ENCODE data around the gene ZNF358.
"Not testable (repeated sequence)": the region's sequence is repeated elsewhere in the genome, so short reads cannot be mapped to it uniquely, and the experiment has no call there.

ZNF358 gene

DNA sequence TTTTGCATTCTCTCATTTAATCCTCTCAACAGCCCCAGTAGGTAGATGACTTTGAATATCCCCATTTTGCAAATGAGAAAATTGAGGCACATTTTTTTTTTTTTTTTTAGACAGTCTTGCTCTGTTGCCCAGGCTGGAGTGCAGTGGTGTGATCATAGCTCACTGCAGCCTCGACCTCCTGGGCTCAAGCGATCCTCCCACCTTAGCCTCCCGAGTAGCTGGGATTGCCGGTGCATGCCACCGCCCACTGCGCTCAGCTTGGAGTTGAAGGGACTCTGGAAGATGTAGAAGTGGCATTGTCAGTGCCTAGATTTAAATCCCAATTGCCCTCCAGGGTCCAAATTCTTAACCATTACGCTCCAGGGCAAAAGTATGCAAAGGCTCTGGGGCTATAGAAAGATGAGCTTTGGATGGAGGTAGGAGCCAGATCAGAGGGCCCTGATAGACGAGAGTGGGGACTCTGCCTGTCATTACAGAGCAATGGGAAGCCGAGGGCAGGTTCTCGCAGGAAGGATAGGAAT lies 5.7 kb downstream of the ZNF358 start:
- DNase-seq = no peak

DNA sequence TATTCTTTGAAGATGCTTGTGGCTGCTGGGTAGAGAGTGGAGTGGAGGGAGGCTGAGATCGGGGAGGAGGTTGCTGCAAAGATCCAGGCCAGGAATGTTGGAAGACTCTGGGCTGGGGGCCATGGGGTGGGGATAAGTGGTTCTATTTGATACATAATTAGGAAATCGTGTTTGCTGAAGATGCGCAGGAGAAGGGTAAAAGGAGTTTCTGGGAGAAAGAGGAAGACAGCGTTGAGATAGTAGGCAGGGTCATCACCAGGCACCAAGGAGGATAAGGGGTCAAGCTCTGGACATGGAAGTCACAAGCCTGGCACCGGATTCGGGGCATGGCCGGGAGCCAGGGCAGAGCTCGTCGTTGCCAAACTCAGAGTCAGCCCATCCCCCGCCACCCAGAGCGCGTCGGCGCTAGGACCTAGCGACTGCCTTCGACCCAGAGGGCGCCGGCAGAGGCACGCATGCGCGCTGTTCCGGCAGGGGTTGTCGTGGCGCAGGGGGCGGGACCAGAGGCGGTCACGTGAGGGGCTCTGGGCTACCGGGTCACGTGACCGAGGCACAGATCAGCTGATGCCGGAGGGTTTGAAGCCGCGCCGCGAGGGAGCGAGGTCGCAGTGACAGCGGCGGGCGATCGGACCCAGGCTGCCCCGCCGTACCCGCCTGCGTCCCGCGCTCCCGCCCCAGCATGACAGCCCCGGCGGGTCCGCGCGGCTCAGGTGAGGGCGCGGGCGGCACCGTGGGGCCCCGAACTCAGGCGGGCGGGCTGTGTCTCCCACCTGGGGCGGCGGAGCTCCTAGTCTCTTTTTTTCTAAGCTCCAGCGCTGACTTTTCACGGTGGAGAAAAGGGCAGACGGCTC lies 6.4 kb downstream of the ZNF358 start, which contains the start of gene MCOLN1:
Gene MCOLN1 (plus strand): TSS at position 553 of the 851 bp plus-strand sequence. CDS start 127 bp downstream, at position 680.
- DNase-seq = peak; percentile 99

DNA sequence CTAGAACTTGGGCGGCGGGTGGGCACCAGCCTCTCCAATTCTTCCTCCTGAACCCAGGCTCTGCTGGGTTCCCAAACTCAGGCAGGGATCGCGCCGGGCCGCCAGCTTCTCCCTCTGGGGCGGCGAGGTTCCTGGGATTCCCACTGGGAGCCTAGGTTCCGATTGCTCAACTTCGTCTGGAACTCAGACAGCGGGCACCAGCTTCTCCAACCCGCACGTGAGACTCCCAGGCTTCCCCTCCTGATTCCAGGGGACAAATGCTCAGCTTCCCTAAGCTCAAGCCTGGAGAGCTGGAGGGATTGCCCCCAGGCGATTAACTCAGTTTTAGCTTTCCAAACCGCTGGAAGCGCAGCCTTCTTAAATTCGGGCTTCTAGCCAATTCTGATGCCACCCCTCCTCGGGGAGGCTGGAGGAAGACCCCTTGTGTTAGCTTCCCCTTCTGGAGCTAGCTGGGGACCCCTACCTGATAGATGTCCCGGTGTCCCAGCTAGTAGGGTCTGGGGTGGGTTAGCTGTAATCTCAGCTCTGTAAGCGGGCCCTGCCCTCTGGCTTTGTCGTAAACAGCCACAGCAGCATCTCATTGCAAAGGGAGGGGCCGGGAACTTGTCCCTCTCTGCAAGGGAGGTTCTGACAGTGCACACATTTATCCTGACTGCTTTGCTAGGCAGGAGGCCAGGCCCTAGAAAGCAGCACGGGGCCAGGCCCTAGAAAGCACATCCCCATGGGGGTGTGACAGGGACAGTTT lies 7.2 kb downstream of the ZNF358 start:
- DNase-seq = no peak

DNA sequence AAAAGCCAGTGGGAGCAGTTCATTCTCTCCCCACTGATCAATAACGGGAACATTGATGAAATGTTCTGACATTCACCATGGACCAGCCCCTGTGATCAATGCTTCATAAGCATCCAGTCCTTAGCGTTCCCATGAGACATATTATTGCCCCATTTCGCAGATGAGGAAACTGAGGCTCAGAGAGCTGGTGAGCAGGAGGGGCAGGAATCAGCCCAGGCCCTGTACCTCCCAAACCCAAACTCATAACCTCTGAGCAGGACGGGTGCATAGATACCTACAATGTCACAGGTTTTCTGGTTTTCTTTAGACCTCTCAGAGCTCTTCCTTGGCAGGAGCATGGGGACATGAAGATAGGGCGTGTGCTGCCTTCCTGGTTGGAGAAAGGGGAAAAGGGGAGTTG lies 8.6 kb downstream of the ZNF358 start:
- no peak for DNase-seq

DNA sequence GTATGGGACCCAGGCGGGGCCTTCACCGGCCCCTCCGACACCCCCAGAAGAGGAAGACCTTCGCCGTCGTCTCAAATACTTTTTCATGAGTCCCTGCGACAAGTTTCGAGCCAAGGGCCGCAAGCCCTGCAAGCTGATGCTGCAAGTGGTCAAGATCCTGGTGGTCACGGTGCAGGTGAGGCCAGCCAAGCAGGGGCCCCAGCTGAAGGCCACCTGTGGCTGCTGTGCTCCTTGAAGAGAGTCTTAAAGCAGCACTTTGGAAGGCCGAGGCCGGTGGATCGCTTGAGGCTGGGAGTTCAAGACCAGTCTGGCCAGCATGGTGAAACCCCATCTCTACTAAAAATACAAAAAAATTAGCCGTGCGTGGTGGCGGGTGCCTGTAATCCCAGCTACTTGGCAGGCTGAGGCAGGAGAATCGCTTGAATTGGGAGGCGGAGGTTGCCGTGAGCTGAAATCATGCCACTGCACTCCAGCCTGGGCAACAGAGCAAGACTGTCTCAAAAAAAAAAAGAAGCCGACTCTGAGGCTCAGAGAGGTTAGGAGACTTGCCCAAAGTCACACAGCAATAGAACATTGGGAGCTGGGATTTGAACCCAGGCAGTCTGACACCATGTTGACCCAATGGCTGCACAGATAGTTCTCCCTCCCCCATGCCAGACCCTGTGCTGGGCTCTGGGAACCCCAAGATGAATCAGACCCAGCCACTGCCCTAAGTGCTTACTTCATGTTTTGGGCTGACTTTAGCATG lies 9.3 kb downstream of the ZNF358 start:
- no peak for DNase-seq

DNA sequence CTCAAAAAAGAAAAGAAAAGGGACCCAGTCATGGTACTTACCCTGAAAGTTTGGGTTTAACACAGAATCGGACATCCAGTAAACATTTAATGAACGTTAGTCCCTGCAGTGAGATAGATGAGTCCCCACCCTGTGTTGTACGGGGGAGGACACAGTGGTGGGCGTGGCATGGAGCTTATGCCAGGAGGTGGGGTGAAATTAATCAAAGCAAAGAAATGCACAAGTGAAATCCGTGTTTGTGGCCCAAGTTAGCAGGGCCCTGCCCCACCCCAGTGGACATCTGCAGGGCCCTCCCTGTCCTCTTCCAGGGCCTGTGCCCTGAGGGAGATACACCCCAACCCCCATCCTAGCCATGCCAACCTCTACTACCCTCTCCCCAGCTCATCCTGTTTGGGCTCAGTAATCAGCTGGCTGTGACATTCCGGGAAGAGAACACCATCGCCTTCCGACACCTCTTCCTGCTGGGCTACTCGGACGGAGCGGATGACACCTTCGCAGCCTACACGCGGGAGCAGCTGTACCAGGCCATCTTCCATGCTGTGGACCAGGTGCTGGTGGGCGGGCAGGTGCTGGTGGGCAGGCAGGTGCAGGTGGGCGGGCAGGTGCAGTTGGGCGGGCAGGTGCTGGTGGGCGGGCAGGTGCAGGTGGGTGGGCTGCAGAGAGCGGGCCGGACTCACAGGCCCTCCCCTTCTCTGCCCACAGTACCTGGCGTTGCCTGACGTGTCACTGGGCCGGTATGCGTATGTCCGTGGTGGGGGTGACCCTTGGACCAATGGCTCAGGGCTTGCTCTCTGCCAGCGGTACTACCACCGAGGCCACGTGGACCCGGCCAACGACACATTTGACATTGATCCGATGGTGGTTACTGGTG lies 10.4 kb downstream of the ZNF358 start:
- no peak for DNase-seq

DNA sequence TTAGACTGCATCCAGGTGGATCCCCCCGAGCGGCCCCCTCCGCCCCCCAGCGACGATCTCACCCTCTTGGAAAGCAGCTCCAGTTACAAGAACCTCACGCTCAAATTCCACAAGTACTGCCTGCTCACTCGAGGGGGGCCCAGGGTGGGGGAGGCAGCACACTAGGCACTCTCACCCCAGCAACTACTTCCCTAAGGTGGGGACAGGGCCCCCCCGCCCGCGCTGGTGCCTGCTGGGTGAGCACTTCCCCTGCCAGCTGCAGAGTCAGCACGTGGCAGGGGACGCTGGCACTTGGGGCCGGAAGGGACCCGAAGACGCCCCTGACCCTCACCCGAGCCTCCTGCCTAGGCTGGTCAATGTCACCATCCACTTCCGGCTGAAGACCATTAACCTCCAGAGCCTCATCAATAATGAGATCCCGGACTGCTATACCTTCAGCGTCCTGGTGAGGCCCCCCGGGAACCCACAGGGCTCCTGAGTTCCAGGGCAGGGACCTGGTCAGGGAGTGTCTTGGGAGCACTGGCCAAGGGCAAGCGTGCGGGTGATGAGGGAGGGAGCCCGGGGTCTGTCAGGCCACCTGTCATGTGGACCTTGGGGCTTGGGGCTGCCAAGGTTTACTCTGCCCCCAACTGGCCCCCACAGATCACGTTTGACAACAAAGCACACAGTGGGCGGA lies 11.8 kb downstream of the ZNF358 start:
- no peak for DNase-seq

DNA sequence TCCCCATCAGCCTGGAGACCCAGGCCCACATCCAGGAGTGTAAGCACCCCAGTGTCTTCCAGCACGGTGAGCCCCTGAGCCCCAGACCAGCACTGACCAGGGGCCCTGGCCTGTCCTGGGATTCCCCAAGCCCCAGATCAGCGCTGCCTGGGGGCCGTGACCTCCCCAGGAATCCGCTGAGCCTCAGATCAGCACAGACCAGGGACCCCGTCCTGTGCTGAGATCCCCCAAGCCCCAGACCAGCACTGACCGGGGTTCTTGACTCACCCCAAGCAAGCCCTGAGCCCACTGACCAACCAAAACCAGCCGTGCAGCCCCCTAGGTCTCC lies 12.3 kb downstream of the ZNF358 start:
- DNase-seq = no peak

DNA sequence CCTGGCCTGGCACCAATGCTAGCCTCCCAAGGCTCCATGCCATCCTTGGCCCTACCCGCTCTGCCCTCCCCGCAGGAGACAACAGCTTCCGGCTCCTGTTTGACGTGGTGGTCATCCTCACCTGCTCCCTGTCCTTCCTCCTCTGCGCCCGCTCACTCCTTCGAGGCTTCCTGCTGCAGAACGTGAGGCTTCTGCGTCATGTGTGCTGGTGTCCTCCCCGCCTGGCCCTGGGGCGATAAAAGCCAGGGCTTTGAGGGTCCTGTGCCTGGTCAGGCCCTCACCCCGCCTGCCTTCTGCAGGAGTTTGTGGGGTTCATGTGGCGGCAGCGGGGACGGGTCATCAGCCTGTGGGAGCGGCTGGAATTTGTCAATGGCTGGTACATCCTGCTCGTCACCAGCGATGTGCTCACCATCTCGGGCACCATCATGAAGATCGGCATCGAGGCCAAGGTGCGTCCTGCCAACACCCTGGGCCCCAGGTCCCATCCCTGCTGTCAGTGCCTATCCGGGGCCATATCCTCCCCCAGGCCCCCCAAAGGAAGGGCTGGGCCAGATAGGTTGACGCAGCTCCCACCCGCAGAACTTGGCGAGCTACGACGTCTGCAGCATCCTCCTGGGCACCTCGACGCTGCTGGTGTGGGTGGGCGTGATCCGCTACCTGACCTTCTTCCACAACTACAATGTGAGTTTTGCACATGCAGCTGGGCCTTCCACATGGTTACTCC lies 12.8 kb downstream of the ZNF358 start:
- DNase-seq = no peak

DNA sequence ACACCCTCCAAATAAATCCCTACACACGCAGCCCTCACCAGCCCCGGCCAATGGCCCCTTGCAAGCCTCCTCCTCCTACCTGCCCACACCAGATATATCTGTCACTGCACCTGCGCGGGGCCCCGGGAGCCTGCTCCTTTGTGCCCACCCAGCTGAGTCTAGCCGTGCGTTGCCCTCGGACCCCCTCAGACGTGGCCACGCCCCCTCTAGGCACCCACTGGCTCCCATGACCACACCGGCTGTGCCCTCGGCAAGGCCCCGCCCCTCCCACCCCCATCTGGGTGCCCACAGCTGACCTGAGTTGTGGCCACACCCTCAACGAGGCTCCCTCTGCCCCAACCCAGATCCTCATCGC lies 13.3 kb downstream of the ZNF358 start:
- DNase-seq = no peak

DNA sequence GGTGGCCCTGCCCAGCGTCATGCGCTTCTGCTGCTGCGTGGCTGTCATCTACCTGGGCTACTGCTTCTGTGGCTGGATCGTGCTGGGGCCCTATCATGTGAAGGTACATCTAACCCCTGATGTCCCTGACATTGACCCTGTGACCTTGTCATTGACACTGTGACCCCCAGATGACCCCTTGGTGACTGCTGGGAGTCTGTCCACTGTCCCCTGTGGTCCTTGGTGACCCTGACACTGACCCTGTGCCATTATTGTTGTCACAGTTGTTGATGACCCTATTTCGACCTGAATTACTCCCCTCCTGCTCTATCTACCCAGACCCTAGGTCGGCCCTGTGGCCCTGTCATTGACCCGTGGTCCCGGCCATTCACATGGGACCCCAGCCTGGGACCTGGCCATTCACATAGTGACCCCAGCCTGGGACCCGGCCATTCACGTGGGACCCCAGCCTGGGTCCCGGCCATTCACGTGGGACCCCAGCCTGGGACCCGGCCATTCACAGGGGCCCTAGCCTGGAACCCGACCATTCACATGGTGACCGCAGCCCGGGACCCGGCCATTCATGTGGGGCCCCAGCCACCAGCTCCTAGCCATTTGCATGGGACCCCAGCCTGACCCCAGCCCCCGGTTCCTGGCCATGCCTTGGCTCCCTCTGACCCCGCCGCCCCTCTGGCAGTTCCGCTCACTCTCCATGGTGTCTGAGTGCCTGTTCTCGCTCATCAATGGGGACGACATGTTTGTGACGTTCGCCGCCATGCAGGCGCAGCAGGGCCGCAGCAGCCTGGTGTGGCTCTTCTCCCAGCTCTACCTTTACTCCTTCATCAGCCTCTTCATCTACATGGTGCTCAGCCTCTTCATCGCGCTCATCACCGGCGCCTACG lies 13.9 kb downstream of the ZNF358 start:
- no peak for DNase-seq

DNA sequence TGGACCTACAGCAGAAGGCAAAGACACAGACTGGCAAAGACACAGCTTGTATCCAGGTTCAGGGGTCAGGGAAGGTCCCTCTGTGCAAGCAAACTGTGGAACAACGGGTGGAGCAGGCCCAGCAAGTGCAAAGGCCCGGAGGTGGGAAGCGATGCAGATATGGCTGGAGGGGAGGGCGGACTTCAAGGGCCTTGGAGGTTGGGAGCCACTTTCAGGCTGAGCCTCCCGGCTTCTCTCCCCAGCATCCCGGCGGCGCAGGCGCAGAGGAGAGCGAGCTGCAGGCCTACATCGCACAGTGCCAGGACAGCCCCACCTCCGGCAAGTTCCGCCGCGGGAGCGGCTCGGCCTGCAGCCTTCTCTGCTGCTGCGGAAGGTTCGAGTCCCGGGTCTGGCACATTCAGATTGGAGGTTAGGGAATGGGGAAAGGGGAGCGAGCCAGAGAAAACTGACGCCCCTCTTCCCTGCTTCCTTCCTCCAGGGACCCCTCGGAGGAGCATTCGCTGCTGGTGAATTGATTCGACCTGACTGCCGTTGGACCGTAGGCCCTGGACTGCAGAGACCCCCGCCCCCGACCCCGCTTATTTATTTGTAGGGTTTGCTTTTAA lies 17.5 kb downstream of the ZNF358 start:
- DNase-seq = no peak

DNA sequence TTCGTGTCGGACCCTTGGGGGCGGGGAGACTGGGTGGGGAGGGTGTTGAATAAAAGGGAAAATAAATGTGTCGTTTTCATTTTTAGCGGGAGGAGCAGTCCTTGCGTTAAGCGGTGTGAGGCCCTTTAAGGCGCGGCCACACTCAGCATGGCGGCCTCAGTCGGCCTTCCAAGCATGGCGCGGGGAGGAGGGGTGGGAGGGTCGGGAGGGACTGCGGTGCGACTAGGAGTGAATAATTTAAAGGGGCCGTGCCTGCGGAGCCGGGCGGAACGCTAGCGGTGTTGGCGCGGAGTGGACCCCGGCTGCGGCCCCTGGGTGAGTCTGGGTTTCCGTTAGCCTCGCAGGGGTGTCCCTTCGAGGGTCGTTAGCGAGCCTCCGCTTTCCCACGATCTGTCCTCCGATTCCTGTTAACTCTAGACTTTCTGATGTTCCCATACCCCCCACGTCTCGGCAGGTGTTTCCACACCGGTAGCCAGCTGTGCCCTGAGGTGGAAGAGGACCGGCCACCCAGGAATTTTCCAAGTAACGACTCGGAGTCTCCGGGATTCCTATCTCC lies 18.1 kb downstream of the ZNF358 start:
- peak; percentile 82 to 88 for DNase-seq

DNA sequence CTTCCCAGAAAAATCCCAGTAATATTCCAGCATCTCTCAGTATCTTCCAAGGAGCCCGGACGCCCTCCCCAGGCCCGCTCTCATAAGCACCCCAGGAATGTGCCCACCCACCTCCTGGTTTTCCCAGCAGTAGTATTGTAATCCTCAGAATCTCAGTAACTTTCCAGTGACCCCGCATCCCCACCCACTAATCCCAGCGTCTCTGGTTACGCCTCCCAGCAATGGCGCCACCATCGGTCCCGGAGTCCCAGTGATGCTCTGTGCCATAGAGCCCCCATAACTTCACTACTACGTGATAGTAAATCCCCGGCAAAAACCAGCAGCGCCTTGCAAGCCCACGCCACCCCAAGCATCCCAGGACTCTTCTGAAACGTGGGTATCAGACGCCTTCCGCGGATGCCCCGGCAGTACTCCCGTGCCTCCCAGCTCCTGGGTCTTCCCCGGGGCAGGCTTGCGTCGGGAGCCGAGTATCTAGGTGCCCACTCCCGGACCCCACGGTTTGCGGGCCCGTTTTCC lies 18.7 kb downstream of the ZNF358 start:
- DNase-seq = peak in 1 of 2 donors; percentile 30

DNA sequence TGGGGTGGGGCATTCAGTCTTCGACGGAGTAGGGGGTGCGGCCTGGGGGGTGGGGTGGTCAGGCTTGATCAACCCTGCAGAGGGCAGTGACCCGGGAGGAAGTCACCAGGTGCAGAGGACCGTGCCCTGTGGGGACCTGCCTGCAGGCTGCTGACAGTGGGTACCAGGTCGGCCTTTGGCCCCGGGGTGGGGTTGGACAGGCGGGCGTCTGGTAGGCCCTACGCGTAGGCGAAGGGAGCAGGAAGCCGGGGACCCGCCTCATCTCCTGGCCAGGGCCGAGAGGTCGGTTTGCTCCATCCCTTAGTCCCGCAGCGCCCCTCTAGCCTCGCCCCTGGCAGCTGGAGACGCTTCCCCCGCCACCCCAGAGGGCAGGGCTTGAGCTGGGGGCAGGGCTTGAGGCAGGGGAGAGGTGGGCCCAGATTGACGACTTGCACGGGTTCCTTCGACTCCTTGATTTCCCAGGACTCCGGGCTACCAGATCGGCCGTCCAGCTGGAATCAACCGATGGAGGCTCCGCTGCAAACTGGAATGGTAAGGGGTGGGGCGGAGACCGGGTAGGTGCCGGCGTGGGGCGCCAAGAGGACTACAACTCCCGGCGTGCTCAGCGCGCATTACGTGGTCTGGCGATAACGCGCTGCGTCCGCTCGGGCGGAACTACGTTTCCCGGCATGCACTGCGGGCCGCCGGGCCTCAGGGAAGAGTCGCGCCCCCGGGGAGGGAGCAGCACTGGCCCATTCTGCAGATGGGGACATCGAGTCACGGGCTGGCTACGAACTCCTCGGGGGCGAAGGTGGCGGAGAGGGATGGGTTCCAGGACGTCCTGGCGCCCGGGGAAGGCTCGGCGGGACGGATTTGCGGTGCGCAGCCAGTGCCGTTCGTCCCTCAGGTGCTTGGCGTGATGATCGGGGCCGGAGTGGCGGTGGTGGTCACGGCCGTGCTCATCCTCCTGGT lies 19.4 kb downstream of the ZNF358 start, which contains the start of gene PNPLA6:
Gene PNPLA6 (plus strand): TSS at position 671 of the 951 bp plus-strand sequence. CDS start 72 bp downstream, at position 743.
- DNase-seq = peak; percentile 89 to 92

DNA sequence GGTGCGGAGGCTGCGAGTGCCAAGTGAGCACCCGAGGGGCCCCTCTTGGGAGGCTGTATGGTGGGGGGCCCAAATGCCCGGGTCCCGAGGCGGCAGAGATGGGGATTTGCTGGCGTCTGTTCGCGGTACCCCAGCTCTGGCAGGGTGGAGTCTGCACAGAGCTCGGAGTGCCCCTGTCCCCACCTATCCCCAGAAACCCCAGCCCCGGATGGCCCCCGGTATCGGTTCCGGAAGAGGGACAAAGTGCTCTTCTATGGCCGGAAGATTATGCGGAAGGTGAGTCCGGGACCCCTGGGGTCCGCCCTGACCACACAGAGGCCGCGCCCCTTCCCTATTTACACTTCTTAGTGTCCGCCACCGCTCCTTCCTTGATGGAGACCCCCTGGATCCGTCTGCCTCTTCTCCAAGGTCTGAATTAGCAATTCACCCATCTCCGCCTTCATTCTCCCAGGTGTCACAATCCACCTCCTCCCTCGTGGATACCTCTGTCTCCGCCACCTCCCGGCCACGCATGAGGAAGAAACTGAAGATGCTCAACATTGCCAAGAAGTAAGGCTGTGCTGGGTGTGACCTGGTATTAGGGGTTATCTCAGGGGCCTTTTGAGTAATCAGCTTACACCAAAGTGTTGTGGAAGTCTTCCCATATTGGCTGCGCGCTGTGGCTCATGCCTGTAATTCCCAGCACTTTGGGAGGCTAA lies 20.2 kb downstream of the ZNF358 start:
- no peak for DNase-seq

DNA sequence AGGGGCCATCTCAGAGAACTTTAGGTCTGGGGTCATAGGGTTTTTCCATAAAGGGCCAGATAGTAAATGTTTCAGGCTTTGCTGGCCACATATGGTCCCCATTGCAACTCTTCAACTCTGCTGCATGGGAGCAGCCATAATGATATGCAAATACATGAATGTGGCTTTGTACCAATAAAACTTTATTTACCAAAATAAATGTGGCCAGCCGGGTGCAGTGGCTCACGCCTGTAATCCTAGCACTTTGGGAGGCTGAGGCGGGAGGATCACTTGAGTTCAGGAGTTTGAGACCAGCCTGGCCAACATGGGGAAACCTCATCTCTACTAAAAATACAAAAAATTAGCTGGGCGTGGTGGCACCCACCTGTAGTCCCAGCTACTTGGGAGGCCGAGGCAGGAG lies 23.1 kb downstream of the ZNF358 start:
- not testable (repeated sequence) for DNase-seq
